ENCODE data around the gene MMD. TPM values are rescaled to one million over a fixed set of nuclear protein-coding genes. Genes with fewer than 3 reads are reported as not detected.
"Not testable (repeated sequence)": the region's sequence is repeated elsewhere in the genome, so short reads cannot be mapped to it uniquely, and the experiment has no call there.

Gene MMD
- total RNA-seq, 2 experiments from 2014 or later = 28.9 to 34.0 TPM

GRCh38 chr17:55452139-55452790 lies 30.6 kb upstream of the MMD start:
- H3K27me3 Mint-ChIP-seq = peaks cover 12% of the 10 kb centered on the region
- no peaks in the 10 kb centered on the region for H3K36me3 Mint-ChIP-seq (ENCODE audit: low read depth)
- DNase-seq = no peak
- peaks cover 17% of the 10 kb centered on the region for H3K4me1 Mint-ChIP-seq
- no peaks in the 10 kb centered on the region for H3K9me3 Mint-ChIP-seq
- H3K27ac Mint-ChIP-seq = no peak overlapping the region
- CTCF ChIA-PET = interaction anchor here (0.6 kb wide), 1 partner anchor 13 kb away, joined by 3 read pairs; no protein-coding TSS in a partner anchor
- H3K4me3 Mint-ChIP-seq = no peak overlapping the region
- POLR2A ChIA-PET = no interaction called here

GRCh38 chr17:55451758-55452138 lies 30.1 kb upstream of the MMD start:
- Mint-ChIP-seq H3K4me1 (peaks cover 17% of the 10 kb centered on the region), H3K9me3 (no peaks in the 10 kb centered on the region), H3K27ac (no peak overlapping the region), H3K27me3 (peaks cover 12% of the 10 kb centered on the region), H3K36me3 (ENCODE audit: low read depth) (no peaks in the 10 kb centered on the region), H3K4me3 (no peak overlapping the region)
- ChIA-PET CTCF (interaction anchor here (0.6 to 1.0 kb wide), 2 partner anchors 10 to 14 kb away, joined by 3 to 6 read pairs; no protein-coding TSS in a partner anchor), POLR2A (no interaction called here)
- no peak for DNase-seq

GRCh38 chr17:55451203-55451641 lies 29.6 kb upstream of the MMD start:
- no peaks in the 10 kb centered on the region for H3K36me3 Mint-ChIP-seq (ENCODE audit: low read depth)
- no peaks in the 10 kb centered on the region for H3K9me3 Mint-ChIP-seq
- peaks cover 17% of the 10 kb centered on the region for H3K4me1 Mint-ChIP-seq
- DNase-seq = no peak
- CTCF ChIA-PET = interaction anchor here (1.0 kb wide), 1 partner anchor 10 kb away, joined by 6 read pairs; no protein-coding TSS in a partner anchor
- POLR2A ChIA-PET = no interaction called here
- no peak overlapping the region for H3K4me3 Mint-ChIP-seq
- H3K27me3 Mint-ChIP-seq = peaks cover 12% of the 10 kb centered on the region
- H3K27ac Mint-ChIP-seq = no peak overlapping the region

- Mint-ChIP-seq H3K4me1 (peaks cover 17% of the 10 kb centered on the region), H3K36me3 (ENCODE audit: low read depth) (no peaks in the 10 kb centered on the region), H3K27me3 (peaks cover 12% of the 10 kb centered on the region), H3K9me3 (no peaks in the 10 kb centered on the region), H3K27ac (no peak overlapping the region), H3K4me3 (no peak overlapping the region)
- CTCF ChIA-PET = no interaction called here
- no peak for DNase-seq
- POLR2A ChIA-PET = no interaction called here
These were observed 28.7 kb upstream of the MMD start for GRCh38 chr17:55450232-55450825.

- H3K27ac Mint-ChIP-seq = no peak overlapping the region
- H3K27me3 Mint-ChIP-seq = peaks cover 7% of the 10 kb centered on the region
- H3K4me1 Mint-ChIP-seq = peaks cover 17% of the 10 kb centered on the region
- no peak overlapping the region for H3K4me3 Mint-ChIP-seq
- CTCF ChIA-PET = interaction anchor here (1.1 kb wide), 1 partner anchor 54 kb away, joined by 3 read pairs; no protein-coding TSS in a partner anchor
- no peaks in the 10 kb centered on the region for H3K36me3 Mint-ChIP-seq (ENCODE audit: low read depth)
- no peaks in the 10 kb centered on the region for H3K9me3 Mint-ChIP-seq
- no peak for DNase-seq
- POLR2A ChIA-PET = interaction anchor here (0.6 kb wide), 1 partner anchor 26 kb away, joined by 3 read pairs; no protein-coding TSS in a partner anchor
These were observed 27.0 kb upstream of the MMD start for GRCh38 chr17:55448681-55449080.

- CTCF ChIA-PET = interaction anchor here (1.4 to 1.7 kb wide), 2 partner anchors 10 to 14 kb away, joined by 3 to 5 read pairs; no protein-coding TSS in a partner anchor
These were observed 25.1 kb upstream of the MMD start for GRCh38 chr17:55446581-55447205.

GRCh38 chr17:55446004-55446403 lies 24.4 kb upstream of the MMD start:
- H3K4me1 Mint-ChIP-seq; POLR2A ChIA-PET; H3K27me3 Mint-ChIP-seq; H3K27ac Mint-ChIP-seq; H3K9me3 Mint-ChIP-seq; H3K4me3 Mint-ChIP-seq; DNase-seq; H3K36me3 Mint-ChIP-seq (ENCODE audit: low read depth): not testable (repeated sequence)
- CTCF ChIA-PET = interaction anchor here (0.7 to 1.7 kb wide), 3 partner anchors 9 to 57 kb away, joined by 3 to 5 read pairs (median 3); no protein-coding TSS in a partner anchor

More at GRCh38 chr17:55446581-55447205, 25.1 kb upstream of the MMD start:
- Mint-ChIP-seq H3K4me1 (peaks cover 7% of the 10 kb centered on the region), H3K9me3 (no peaks in the 10 kb centered on the region), H3K27ac (no peak overlapping the region), H3K4me3 (no peak overlapping the region), H3K36me3 (ENCODE audit: low read depth) (no peaks in the 10 kb centered on the region), H3K27me3 (peaks cover 6% of the 10 kb centered on the region)
- POLR2A ChIA-PET = no interaction called here
- DNase-seq = no peak

GRCh38 chr17:55444471-55445441 lies 23.1 kb upstream of the MMD start:
- ChIA-PET POLR2A (no interaction called here), CTCF (no interaction called here)
- DNase-seq = no peak
- no peaks in the 10 kb centered on the region for H3K4me1 Mint-ChIP-seq
- no peak overlapping the region for H3K4me3 Mint-ChIP-seq
- peaks cover 11% of the 10 kb centered on the region for H3K27me3 Mint-ChIP-seq
- no peaks in the 10 kb centered on the region for H3K36me3 Mint-ChIP-seq (ENCODE audit: low read depth)
- H3K27ac Mint-ChIP-seq = no peak overlapping the region
- H3K9me3 Mint-ChIP-seq = no peaks in the 10 kb centered on the region

GRCh38 chr17:55443904-55444303 lies 22.3 kb upstream of the MMD start:
- H3K27me3 Mint-ChIP-seq = peaks cover 9% of the 10 kb centered on the region
- POLR2A ChIA-PET = no interaction called here
- no peaks in the 10 kb centered on the region for H3K9me3 Mint-ChIP-seq

GRCh38 chr17:55442953-55443683 lies 21.5 kb upstream of the MMD start:
- POLR2A ChIA-PET = no interaction called here
- DNase-seq = no peak
- Mint-ChIP-seq H3K36me3 (ENCODE audit: low read depth) (no peaks in the 10 kb centered on the region), H3K27ac (no peak overlapping the region), H3K4me1 (no peaks in the 10 kb centered on the region), H3K4me3 (no peak overlapping the region), H3K27me3 (peaks cover 9% of the 10 kb centered on the region), H3K9me3 (no peaks in the 10 kb centered on the region)
- CTCF ChIA-PET = no interaction called here

More at GRCh38 chr17:55443904-55444303, 22.3 kb upstream of the MMD start:
- H3K27ac Mint-ChIP-seq = no peak overlapping the region
- H3K4me1 Mint-ChIP-seq = no peaks in the 10 kb centered on the region
- DNase-seq = no peak
- CTCF ChIA-PET = no interaction called here
- H3K36me3 Mint-ChIP-seq (ENCODE audit: low read depth) = no peaks in the 10 kb centered on the region
- no peak overlapping the region for H3K4me3 Mint-ChIP-seq

GRCh38 chr17:55442462-55442861 lies 20.8 kb upstream of the MMD start:
- no peak for DNase-seq
- CTCF ChIA-PET = interaction anchor here (1.9 kb wide), 1 partner anchor 9 kb away, joined by 6 read pairs; no protein-coding TSS in a partner anchor
- POLR2A ChIA-PET = no interaction called here
- Mint-ChIP-seq H3K27ac (no peak overlapping the region), H3K27me3 (peaks cover 4% of the 10 kb centered on the region), H3K9me3 (no peaks in the 10 kb centered on the region), H3K4me1 (peaks cover 2% of the 10 kb centered on the region), H3K36me3 (ENCODE audit: low read depth) (no peaks in the 10 kb centered on the region), H3K4me3 (no peak overlapping the region)

- H3K27ac Mint-ChIP-seq = no peak overlapping the region
- CTCF ChIA-PET = interaction anchor here (1.9 kb wide), 1 partner anchor 10 kb away, joined by 6 read pairs; no protein-coding TSS in a partner anchor
- no peak for DNase-seq
These were observed 19.9 kb upstream of the MMD start for GRCh38 chr17:55441544-55441943.

More at GRCh38 chr17:55441544-55441943, 19.9 kb upstream of the MMD start:
- peaks cover 4% of the 10 kb centered on the region for H3K27me3 Mint-ChIP-seq
- no peaks in the 10 kb centered on the region for H3K9me3 Mint-ChIP-seq
- no peaks in the 10 kb centered on the region for H3K36me3 Mint-ChIP-seq (ENCODE audit: low read depth)
- no peak overlapping the region for H3K4me3 Mint-ChIP-seq
- POLR2A ChIA-PET = no interaction called here
- H3K4me1 Mint-ChIP-seq = peaks cover 8% of the 10 kb centered on the region

Measured in activated CD4-positive, alpha-beta T cell treated with anti-CD3 and anti-CD28 coated beads, Interleukin-2, amount 10 ng/mL, durations not matched to agents 7 days and 5 days (primary cell).